Liver (tissue), 9 donors: ENCODE results near the gene WWOX. TPM values are rescaled to one million over a fixed set of nuclear protein-coding genes. Genes with fewer than 3 reads are reported as not detected.

ENCODE experiments used
- DNase-seq: peaks from one replicate; pipeline ENCODE4 v3.0.0-alpha.2; 2017; ENCODE audit warnings: low spot score
- H3K27ac ChIP-seq, 2 donors: one replicate each; pipeline ENCODE4 v1.7.0; 2013; ENCODE audit warnings: inconsistent platforms in 2 of 2, low read length in 2 of 2, control low read depth in 1 of 2, low read depth in 1 of 2, mild to moderate bottlenecking in 1 of 2
- H3K27me3 ChIP-seq, 4 donors: one replicate each; pipeline versions ENCODE4 v1.6.1 to v1.7.0; 2013; ENCODE audit warnings: low read length in 3 of 4, inconsistent platforms in 1 of 4, mild to moderate bottlenecking in 1 of 4, moderate library complexity in 1 of 4; ENCODE audit not compliant: control insufficient read depth in 4 of 4, insufficient read depth in 4 of 4
- H3K36me3 ChIP-seq, 4 donors: one replicate each; pipeline versions ENCODE4 v1.6.1 to v1.7.0; 2013; ENCODE audit warnings: low read length in 3 of 4, mild to moderate bottlenecking in 3 of 4, low read depth in 1 of 4, moderate library complexity in 1 of 4; ENCODE audit not compliant: control insufficient read depth in 4 of 4, insufficient read depth in 3 of 4
- H3K4me1 ChIP-seq, 4 donors: one replicate each; pipeline versions ENCODE4 v1.6.1 to v1.7.0; 2013; ENCODE audit warnings: low read length in 3 of 4, mild to moderate bottlenecking in 3 of 4, moderate library complexity in 1 of 4; ENCODE audit not compliant: control insufficient read depth in 4 of 4, insufficient read depth in 4 of 4
- H3K4me3 ChIP-seq, 3 donors: one replicate each; pipeline versions ENCODE4 v1.6.1 to v1.7.0; 2013; ENCODE audit warnings: low read length in 3 of 3, control low read depth in 1 of 3, low read depth in 1 of 3, mild to moderate bottlenecking in 1 of 3
- H3K9ac ChIP-seq, 2 donors: one replicate each; pipeline ENCODE4 v1.7.0; 2013; ENCODE audit warnings: low read length in 2 of 2, mild to moderate bottlenecking in 2 of 2, moderate library complexity in 2 of 2, control low read depth in 1 of 2, low read depth in 1 of 2
- H3K9me3 ChIP-seq, 4 donors: one replicate each; pipeline versions ENCODE4 v1.6.1 to v1.7.0; 2013; ENCODE audit warnings: low read length in 3 of 4; ENCODE audit not compliant: control insufficient read depth in 4 of 4
- EGR1 ChIP-seq, 2 donors: IDR thresholded peaks; 2 replicates each; pipeline ENCODE4 v1.6.1; 2016 to 2018; ENCODE audit warnings: antibody characterized with exemption in 2 of 2, low read depth in 2 of 2
- FOXA1 ChIP-seq: IDR thresholded peaks from 2 replicates; pipeline ENCODE4 v1.6.1; 2016; ENCODE audit warnings: antibody characterized with exemption
- FOXA2 ChIP-seq: IDR thresholded peaks from 2 replicates; pipeline ENCODE4 v1.6.1; 2016; ENCODE audit warnings: antibody characterized with exemption
- GABPA ChIP-seq, 2 donors: IDR thresholded peaks in 1 of 2; conservative IDR thresholded peaks in 1 of 2; 2 replicates each; pipeline ENCODE4 v1.6.1; 2016; ENCODE audit warnings: antibody characterized with exemption in 2 of 2, mild to moderate bottlenecking in 1 of 2, moderate library complexity in 1 of 2
- HNF4A ChIP-seq, 2 donors: conservative IDR thresholded peaks; 2 replicates each; pipeline ENCODE4 v1.6.1; 2016; ENCODE audit warnings: antibody characterized with exemption in 2 of 2, mild to moderate bottlenecking in 2 of 2
- HNF4G ChIP-seq: IDR thresholded peaks from 2 replicates; pipeline ENCODE4 v1.6.1; 2016; ENCODE audit warnings: antibody characterized with exemption
- JUND ChIP-seq, 2 donors: IDR thresholded peaks; 2 replicates each; pipeline ENCODE4 v1.6.1; 2016; ENCODE audit warnings: antibody characterized with exemption in 2 of 2
- NR2F2 ChIP-seq: IDR thresholded peaks from 2 replicates; pipeline ENCODE4 v1.6.1; 2016; ENCODE audit warnings: antibody characterized with exemption
- RAD21 ChIP-seq, 2 donors: IDR thresholded peaks; 2 replicates each; pipeline ENCODE4 v1.6.1; 2016; ENCODE audit warnings: antibody characterized with exemption in 2 of 2, mild to moderate bottlenecking in 2 of 2
- RXRA ChIP-seq, 2 donors: IDR thresholded peaks; 2 replicates each; pipeline ENCODE4 v1.6.1; 2017 to 2018; ENCODE audit warnings: antibody characterized with exemption in 2 of 2, mild to moderate bottlenecking in 1 of 2
- SP1 ChIP-seq: IDR thresholded peaks from 2 replicates; pipeline ENCODE4 v1.6.1; 2018; ENCODE audit warnings: antibody characterized with exemption, mild to moderate bottlenecking
- TAF1 ChIP-seq: conservative IDR thresholded peaks from 2 replicates; pipeline ENCODE4 v1.6.1; 2016; ENCODE audit warnings: antibody characterized with exemption, mild to moderate bottlenecking
- WGBS: extraction: QIAGEN DNeasy Blood & Tissue Kit; methylation state at CpG from one replicate; pipeline ENCODE4 v1.1.7; 2013; 5-methylcytosine and 5-hydroxymethylcytosine counted together
- polyA plus RNA-seq, 2 donors: library from polyadenylated mRNA; stranded (reverse) in 1 of 2; unstranded in 1 of 2; fragments of 200-250 nt in 1 of 2; fragments of >200 nt in 1 of 2; fragmentation: Nextera tagmentation in 1 of 2; extraction: Ambion mirVana in 1 of 2; gene quantifications; one replicate each; pipeline versions ENCODE4 v1.2.1 to v1.2.3, GENCODE V29; 2013 to 2015
- total RNA-seq, 2 donors: library from RNA; depleted of rRNA; stranded (reverse); fragments of >200 nt; gene quantifications; one replicate each; pipeline ENCODE4 v1.2.3, GENCODE V29; 2014
- TF ChIP-seq, protein P1 (sequence below): IDR thresholded peaks from 2 replicates; pipeline ENCODE4 v1.6.1; 2016; ENCODE audit warnings: antibody characterized with exemption
- TF ChIP-seq, protein P2 (sequence below): IDR thresholded peaks from 2 replicates; pipeline ENCODE4 v1.6.1; 2016; ENCODE audit warnings: antibody characterized with exemption
- donor health status: healthy.
- donor health status: healthy.
- donor health status: healthy.
- donor health status: healthy.
- donor health status: healthy.

Gene WWOX
- total and polyA plus RNA-seq, 4 donors = 9.8 to 46.0 (median 15.3) TPM

GRCh38 chr16:78764478-78764877, 665.0 kb downstream of the WWOX start:
- TF ChIP-seq RXRA (IDR thresholded peaks at IDR 0.05) (no peak), GABPA (IDR thresholded peaks at IDR 0.05 in 1 of 2, conservative IDR thresholded peaks at IDR 0.05 in 1 of 2) (no peak), HNF4A (conservative IDR thresholded peaks at IDR 0.05) (no peak), FOXA2 (no peak), EGR1 (IDR thresholded peaks at IDR 0.05; ENCODE audit: low read depth in 2 of 2) (no peak), JUND (IDR thresholded peaks at IDR 0.05) (no peak), TAF1 (no peak)
- TF ChIP-seq, protein P1, sequence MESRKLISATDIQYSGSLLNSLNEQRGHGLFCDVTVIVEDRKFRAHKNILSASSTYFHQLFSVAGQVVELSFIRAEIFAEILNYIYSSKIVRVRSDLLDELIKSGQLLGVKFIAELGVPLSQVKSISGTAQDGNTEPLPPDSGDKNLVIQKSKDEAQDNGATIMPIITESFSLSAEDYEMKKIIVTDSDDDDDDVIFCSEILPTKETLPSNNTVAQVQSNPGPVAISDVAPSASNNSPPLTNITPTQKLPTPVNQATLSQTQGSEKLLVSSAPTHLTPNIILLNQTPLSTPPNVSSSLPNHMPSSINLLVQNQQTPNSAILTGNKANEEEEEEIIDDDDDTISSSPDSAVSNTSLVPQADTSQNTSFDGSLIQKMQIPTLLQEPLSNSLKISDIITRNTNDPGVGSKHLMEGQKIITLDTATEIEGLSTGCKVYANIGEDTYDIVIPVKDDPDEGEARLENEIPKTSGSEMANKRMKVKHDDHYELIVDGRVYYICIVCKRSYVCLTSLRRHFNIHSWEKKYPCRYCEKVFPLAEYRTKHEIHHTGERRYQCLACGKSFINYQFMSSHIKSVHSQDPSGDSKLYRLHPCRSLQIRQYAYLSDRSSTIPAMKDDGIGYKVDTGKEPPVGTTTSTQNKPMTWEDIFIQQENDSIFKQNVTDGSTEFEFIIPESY = no peak
- Histone ChIP-seq H3K27ac (no peak overlapping the region), H3K9me3 (no peaks in the 10 kb centered on the region), H3K27me3 (no peaks in the 10 kb centered on the region), H3K36me3 (no peaks in the 10 kb centered on the region), H3K4me3 (no peak overlapping the region), H3K4me1 (peaks cover 0 to 7% (median under 1%) of the 10 kb centered on the region in 4 donors), H3K9ac (no peak overlapping the region)
- WGBS = 90% methylated on average over 4 of the region's 4 CpGs
- no peak for DNase-seq

GRCh38 chr16:78768226-78768625, 668.8 kb downstream of the WWOX start:
- Histone ChIP-seq H3K27ac (no peak overlapping the region), H3K36me3 (no peaks in the 10 kb centered on the region), H3K9me3 (no peaks in the 10 kb centered on the region), H3K4me1 (peaks cover 0 to 15% (median 4%) of the 10 kb centered on the region in 4 donors), H3K27me3 (no peaks in the 10 kb centered on the region), H3K9ac (no peak overlapping the region), H3K4me3 (no peak overlapping the region)
- DNase-seq = no peak
- WGBS = 91% methylated on average over 8 of the region's 8 CpGs
- TF ChIP-seq FOXA1 (no peak), RAD21 (IDR thresholded peaks at IDR 0.05) (no peak), HNF4A (conservative IDR thresholded peaks at IDR 0.05) (no peak), RXRA (IDR thresholded peaks at IDR 0.05) (no peak), NR2F2 (no peak)
- TF ChIP-seq, protein P2, sequence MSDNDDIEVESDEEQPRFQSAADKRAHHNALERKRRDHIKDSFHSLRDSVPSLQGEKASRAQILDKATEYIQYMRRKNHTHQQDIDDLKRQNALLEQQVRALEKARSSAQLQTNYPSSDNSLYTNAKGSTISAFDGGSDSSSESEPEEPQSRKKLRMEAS = no peak

GRCh38 chr16:78768718-78769117, 669.3 kb downstream of the WWOX start:
- no peak overlapping the region for H3K9ac ChIP-seq
- no peak overlapping the region for H3K27ac ChIP-seq
- no peak for DNase-seq
- TF ChIP-seq FOXA2 (no peak), HNF4G (no peak), EGR1 (IDR thresholded peaks at IDR 0.05; ENCODE audit: low read depth in 2 of 2) (no peak), SP1 (no peak), GABPA (IDR thresholded peaks at IDR 0.05 in 1 of 2, conservative IDR thresholded peaks at IDR 0.05 in 1 of 2) (no peak)
- TF ChIP-seq, protein P2 = no peak
- no peaks in the 10 kb centered on the region for H3K27me3 ChIP-seq
- H3K4me3 ChIP-seq = no peak overlapping the region
- 91% methylated on average over 9 of the region's 9 CpGs for WGBS
- H3K36me3 ChIP-seq = no peaks in the 10 kb centered on the region
- no peaks in the 10 kb centered on the region for H3K9me3 ChIP-seq
- H3K4me1 ChIP-seq = peaks cover 0 to 15% (median 4%) of the 10 kb centered on the region in 4 donors
